22Rv1 (cell line): ENCODE results near the gene MARCHF6.

Source experiments
- H3K27ac ChIP-seq: fragments of 450-650 bp; 2 replicates; pipeline ENCODE4 v1.5.1; 2017
- CTCF ChIP-seq: fragments of 450-650 bp; IDR thresholded peaks from 2 replicates; pipeline ENCODE4 v1.5.1; 2017; ENCODE audit warnings: mild to moderate bottlenecking
- ZFX ChIP-seq: fragments of 450-650 bp; IDR thresholded peaks from 2 replicates; pipeline ENCODE4 v1.6.1; 2017; ENCODE audit warnings: antibody characterized with exemption, borderline replicate concordance

Gene MARCHF6

GRCh38 chr5:10308844-10309243 is 44.7 kb upstream of the MARCHF6 start:
- TF ChIP-seq ZFX (no peak), CTCF (no peak)
- no peak overlapping the region for H3K27ac ChIP-seq

GRCh38 chr5:10310066-10310779 is 43.3 kb upstream of the MARCHF6 start:
- TF ChIP-seq CTCF: no peak
- peak overlapping the region; percentile 45 for H3K27ac ChIP-seq

- peak overlapping the region; percentile 45 for H3K27ac ChIP-seq
Observed at GRCh38 chr5:10310835-10311570, 42.5 kb upstream of the MARCHF6 start.

- TF ChIP-seq ZFX (no peak), CTCF (no peak)
- H3K27ac ChIP-seq: no peak overlapping the region
Observed at GRCh38 chr5:10311595-10312425, 41.7 kb upstream of the MARCHF6 start.

- no peak overlapping the region for H3K27ac ChIP-seq
- no peak for TF ChIP-seq CTCF
- no peak for TF ChIP-seq ZFX
Observed at GRCh38 chr5:10315201-10315600, 38.3 kb upstream of the MARCHF6 start.

GRCh38 chr5:10315824-10316509 is 37.5 kb upstream of the MARCHF6 start:
- no peak for TF ChIP-seq CTCF
- TF ChIP-seq ZFX: no peak
- H3K27ac ChIP-seq: no peak overlapping the region

GRCh38 chr5:10317825-10318682 is 35.4 kb upstream of the MARCHF6 start:
- TF ChIP-seq CTCF (no peak), ZFX (no peak)
- no peak overlapping the region for H3K27ac ChIP-seq
